Measurements from ENCODE around the gene LMNA. TPM values are rescaled to one million over a fixed set of nuclear protein-coding genes. Genes with fewer than 3 reads are reported as not detected.
A peak's percentile ranks its signal among the peaks of the same experiment; 100 is the strongest.

LMNA gene
- total and polyA plus RNA-seq, 2 of the 4 experiments (the other 2 are of a cell fraction) = 563 to 755 TPM

DNA sequence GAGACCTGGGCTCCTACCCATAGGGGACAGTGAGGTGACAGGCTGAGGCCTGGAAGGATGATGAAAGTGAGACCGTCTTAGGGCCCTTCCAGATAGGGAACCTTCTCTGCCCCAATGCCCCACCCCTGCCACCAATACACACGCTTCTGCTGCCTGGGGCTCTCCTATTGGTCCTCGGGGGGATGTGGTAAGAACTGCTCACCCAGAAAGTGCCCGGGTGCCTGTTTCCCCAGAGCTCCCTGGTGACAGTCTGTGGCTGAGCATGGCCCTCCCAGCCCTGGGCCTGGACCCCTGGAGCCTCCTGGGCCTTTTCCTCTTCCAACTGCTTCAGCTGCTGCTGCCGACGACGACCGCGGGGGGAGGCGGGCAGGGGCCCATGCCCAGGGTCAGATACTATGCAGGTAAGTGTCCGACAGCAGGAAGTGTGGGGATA lies 39.8 kb downstream of the LMNA start:
- 100% methylated on average over 2 of the region's 11 CpGs; no CpG with 5 or more reads in 1 of the 2 experiments for WGBS, 2 experiments (ENCODE audit: extremely low coverage in 2 of 2, insufficient read length in 1 of 2)
- ATAC-seq (ENCODE audit: low read depth) = no peak
- ChIA-PET POLR2A (ENCODE audit: unreplicated experiment) (no interaction called here), CTCF (no interaction called here)
- H3K36me3 ChIP-seq (ENCODE audit: control insufficient read depth, insufficient read depth, low read length) = no peaks in the 10 kb centered on the region
- H2AFZ ChIP-seq (replicated peaks; ENCODE audit: low read length, poor library complexity) = no peak overlapping the region
- peaks cover 3% of the 10 kb centered on the region; the same call in 1 of the 2 replicates for H3K4me1 ChIP-seq (ENCODE audit: control insufficient read depth, insufficient read depth, low read length)
- H3K18ac ChIP-seq (ENCODE audit: low read depth, low read length) = no peak overlapping the region
- no peak overlapping the region for H3K14ac ChIP-seq (replicated peaks; ENCODE audit: low read depth, low read length)
- intact Hi-C loops (cut with micrococcal nuclease) = no loop called here
- no peak for DNase-seq
- H3K4ac ChIP-seq (ENCODE audit: low read depth, low read length) = no peak overlapping the region
- no peak overlapping the region for H4K91ac ChIP-seq (ENCODE audit: insufficient read depth, low read depth, low read length)
- 0 out of 2 replicates have a peak overlapping the region, but pooled peaks have one; percentile 40 for H2AK5ac ChIP-seq (ENCODE audit: low read depth, low read length)
- no peaks in the 10 kb centered on the region for H4K20me1 ChIP-seq (ENCODE audit: insufficient read depth, low read length)
- H2BK15ac ChIP-seq (ENCODE audit: low read depth, low read length) = no peak overlapping the region
- H3K23ac ChIP-seq (ENCODE audit: low read depth, low read length) = no peak overlapping the region
- H3K9ac ChIP-seq (ENCODE audit: low read depth, low read length) = no peak overlapping the region
- TF ChIP-seq MAZ (IDR thresholded peaks at IDR 0.05; ENCODE audit: borderline replicate concordance, low read depth, low read length) (no peak), RFX5 (IDR thresholded peaks at IDR 0.05; ENCODE audit: low read depth, low read length) (no peak)
- no peaks in the 10 kb centered on the region for H3K79me1 ChIP-seq (ENCODE audit: low read depth in 1 of 2, low read length in 2 of 2)
- no peak overlapping the region for H3K4me2 ChIP-seq (ENCODE audit: low read depth, low read length)
- H2AK9ac ChIP-seq (replicated peaks; ENCODE audit: low read depth, low read length, poor library complexity) = no peak overlapping the region
- no peak overlapping the region for H3K56ac ChIP-seq (ENCODE audit: extremely low read depth, insufficient read depth, low read length)
- no peak overlapping the region for H4K5ac ChIP-seq (ENCODE audit: low read depth, low read length)
- H2BK120ac ChIP-seq (ENCODE audit: low read depth, low read length) = no peak overlapping the region
- H4K8ac ChIP-seq (ENCODE audit: low read depth in 2 of 2, low read length in 2 of 2) = no peak overlapping the region
- dilution Hi-C loops (cut with HindIII; ENCODE audit: low sequenced_read_pairs, unreplicated experiment) = no loop called here
- H2BK5ac ChIP-seq (ENCODE audit: low read depth, low read length, poor library complexity, severe bottlenecking) = no peak overlapping the region
- no peak overlapping the region for H3K27ac ChIP-seq (ENCODE audit: insufficient read depth, low read length)
- H3K4me3 ChIP-seq (ENCODE audit: insufficient read depth, low read depth, low read length) = no peak overlapping the region
- in situ Hi-C loops (cut with MboI; ENCODE audit: low sequenced_read_pairs) = no loop called here
- peaks cover 5% of the 10 kb centered on the region; the same call in 1 of the 2 replicates for H3K9me1 ChIP-seq (ENCODE audit: insufficient read depth, low read length)
- H2BK20ac ChIP-seq (ENCODE audit: low read depth, low read length) = no peak overlapping the region
- BruUV-seq (replicated peaks) = no TSS peak
- peaks cover 9% of the 10 kb centered on the region; the same call in 1 of the 2 replicates for H3K27me3 ChIP-seq (ENCODE audit: control insufficient read depth, insufficient read depth, low read length)
- H3K9me3 ChIP-seq (ENCODE audit: control insufficient read depth, insufficient read depth, low read length) = no peaks in the 10 kb centered on the region
